CD14-positive monocyte (primary cell): ENCODE results near the gene NEK6. TPM values are rescaled to one million over a fixed set of nuclear protein-coding genes. Genes with fewer than 3 reads are reported as not detected.
A peak's percentile ranks its signal among the peaks of the same experiment; 100 is the strongest.

ENCODE experiments used
- DNase-seq, 3 donors: peaks; one replicate each; pipeline ENCODE4 v3.0.0-alpha.2; 2011 to 2022
- H2AFZ ChIP-seq: 2 replicates; pipeline ENCODE4 v1.6.0; 2012; ENCODE audit warnings: mild to moderate bottlenecking, low read depth, low read length, inconsistent platforms; ENCODE audit not compliant: insufficient read depth, poor library complexity, severe bottlenecking
- H3K27ac ChIP-seq, 2 donors: 1 replicate in 1 of 2; 2 replicates in 1 of 2; pipeline ENCODE4 v1.5.1; 2012 to 2013; ENCODE audit warnings: low read length in 2 of 2, control low read depth in 1 of 2, inconsistent platforms in 1 of 2, low read depth in 1 of 2, mild to moderate bottlenecking in 1 of 2
- H3K27me3 ChIP-seq, 2 donors: one replicate each; pipeline versions ENCODE4 v1.6.0 to v1.6.1; 2011 to 2013; ENCODE audit warnings: low read length in 2 of 2; ENCODE audit not compliant: control insufficient read depth in 2 of 2, insufficient read depth in 2 of 2
- H3K36me3 ChIP-seq, 2 donors: replicated peaks in 1 of 2; 1 replicate in 1 of 2; 2 replicates in 1 of 2; pipeline versions ENCODE4 v1.5.1 to v1.6.1; 2012 to 2013; ENCODE audit warnings: low read length in 2 of 2, control low read depth in 1 of 2, inconsistent platforms in 1 of 2, mild to moderate bottlenecking in 1 of 2; ENCODE audit not compliant: insufficient read depth in 2 of 2, control insufficient read depth in 1 of 2
- H3K4me1 ChIP-seq, 2 donors: 1 replicate in 1 of 2; 2 replicates in 1 of 2; pipeline versions ENCODE4 v1.5.1 to v1.6.1; 2012 to 2013; ENCODE audit warnings: low read length in 2 of 2, control low read depth in 1 of 2, inconsistent platforms in 1 of 2, mild to moderate bottlenecking in 1 of 2, moderate library complexity in 1 of 2; ENCODE audit not compliant: insufficient read depth in 2 of 2, control insufficient read depth in 1 of 2
- H3K4me2 ChIP-seq: replicated peaks from 2 replicates; pipeline ENCODE3; 2012; ENCODE audit warnings: low read length, moderate library complexity, mild to moderate bottlenecking; ENCODE audit not compliant: poor library complexity, severe bottlenecking; ENCODE audit errors: extremely low read depth
- H3K4me3 ChIP-seq, 3 experiments: fragments of 200-600 bp in 1 of 3; sonication (generic) in 1 of 3; replicated peaks in 1 of 3; 1 replicate in 2 of 3; 2 replicates in 1 of 3; pipeline ENCODE4 v1.5.1; 2011 to 2013; ENCODE audit warnings: low read length in 3 of 3, mild to moderate bottlenecking in 3 of 3, control low read depth in 2 of 3, low read depth in 2 of 3, inconsistent platforms in 1 of 3, moderate library complexity in 1 of 3
- H3K79me2 ChIP-seq: 2 replicates; pipeline ENCODE4 v1.6.0; 2012; ENCODE audit warnings: mild to moderate bottlenecking, control low read depth, inconsistent platforms, low read length, moderate library complexity; ENCODE audit not compliant: insufficient read depth
- H3K9ac ChIP-seq: 2 replicates; pipeline ENCODE4 v1.6.0; 2017; ENCODE audit warnings: low read length, mild to moderate bottlenecking; ENCODE audit not compliant: insufficient read depth, poor library complexity, severe bottlenecking
- H3K9me3 ChIP-seq, 2 donors: replicated peaks in 1 of 2; 1 replicate in 1 of 2; 2 replicates in 1 of 2; pipeline versions ENCODE4 v1.5.1 to v1.6.1; 2012 to 2013; ENCODE audit warnings: low read length in 2 of 2, control low read depth in 1 of 2; ENCODE audit not compliant: control insufficient read depth in 1 of 2, insufficient read depth in 1 of 2
- H4K20me1 ChIP-seq: 2 replicates; pipeline ENCODE4 v1.6.0; 2012; ENCODE audit warnings: mild to moderate bottlenecking, low read length, control low read depth, moderate library complexity; ENCODE audit not compliant: insufficient read depth
- H3K27ac Mint-ChIP-seq, 7 donors: one replicate each; pipeline ENCODE4 v1.8.0; 2020; ENCODE audit warnings: mild to moderate bottlenecking in 7 of 7, mixed read lengths in 7 of 7, moderate library complexity in 6 of 7, inconsistent platforms in 2 of 7
- H3K27me3 Mint-ChIP-seq, 3 donors: one replicate each; pipeline ENCODE4 v1.8.0; 2021 to 2022; ENCODE audit warnings: low read depth in 3 of 3, mild to moderate bottlenecking in 3 of 3, mixed read lengths in 3 of 3, moderate library complexity in 3 of 3, inconsistent platforms in 1 of 3
- H3K36me3 Mint-ChIP-seq, 2 donors: one replicate each; pipeline ENCODE4 v1.8.0; 2020; ENCODE audit warnings: mixed read lengths in 2 of 2, inconsistent platforms in 1 of 2, mild to moderate bottlenecking in 1 of 2
- H3K4me1 Mint-ChIP-seq: one replicate; pipeline ENCODE4 v1.8.0; 2020; ENCODE audit warnings: mild to moderate bottlenecking, mixed read lengths
- H3K4me3 Mint-ChIP-seq, 2 donors: one replicate each; pipeline ENCODE4 v1.8.0; 2020; ENCODE audit warnings: mild to moderate bottlenecking in 2 of 2, mixed read lengths in 2 of 2, moderate library complexity in 1 of 2
- H3K9me3 Mint-ChIP-seq, 7 donors: one replicate each; pipeline ENCODE4 v1.8.0; 2020 to 2022; ENCODE audit warnings: mixed read lengths in 7 of 7, mild to moderate bottlenecking in 6 of 7, moderate library complexity in 6 of 7, inconsistent platforms in 2 of 7
- CTCF ChIP-seq: fragments of 200-600 bp; IDR thresholded peaks from one replicate; pipeline ENCODE4 v1.8.0; 2022; ENCODE audit warnings: antibody characterized with exemption, mild to moderate bottlenecking
- WGBS: methylation state at CpG from one replicate; pipeline ENCODE4 v1.1.5; 2013; ENCODE audit warnings: missing lambda C conversion rate; ENCODE audit not compliant: insufficient coverage; 5-methylcytosine and 5-hydroxymethylcytosine counted together
- intact Hi-C, 2 donors: fragments of 100-400 bp; cut with micrococcal nuclease; formaldehyde crosslinking; loops; one replicate each; pipeline versions ENCODE4 v1.15.0 to v1.15.1; 2023
- polyA plus RNA-seq, 3 donors: library from polyadenylated mRNA; depleted of rRNA in 1 of 3; unstranded in 2 of 3; stranded (reverse) in 1 of 3; fragments of 300-500 nt in 2 of 3; fragments of >200 nt in 1 of 3; fragmentation: Illumina TruSeq in 2 of 3; gene quantifications; 1 replicate in 2 of 3; 2 replicates in 1 of 3; pipeline ENCODE4 v1.2.3, GENCODE V29; 2012 to 2021

The NEK6 gene
- polyA plus RNA-seq, 3 donors: 26.1 to 46.0 (median 35.8) TPM

DNA sequence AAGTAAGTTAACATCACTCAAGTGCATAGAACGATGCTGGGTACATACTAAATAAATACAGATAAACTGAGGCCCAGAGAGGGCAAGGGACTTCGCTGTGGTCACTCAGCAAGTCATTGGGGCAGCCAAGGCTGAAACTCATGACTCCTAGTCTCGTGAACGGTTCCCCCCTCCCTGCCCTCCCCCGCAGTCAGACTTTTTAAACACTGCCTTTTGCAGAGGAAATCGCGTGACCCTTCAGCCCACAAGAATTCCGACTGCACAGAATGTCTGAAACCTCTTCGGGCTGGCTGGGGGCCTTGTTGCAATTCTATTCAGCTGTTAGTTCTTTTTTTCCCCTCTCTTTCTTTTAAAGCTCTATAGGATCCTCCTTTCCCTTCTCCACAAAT lies 28.1 kb downstream of the NEK6 start:
- Histone ChIP-seq H3K27me3 (no peaks in the 10 kb centered on the region), H3K79me2 (peaks cover 100% of the 10 kb centered on the region), H3K9ac (peak overlapping the region; percentile 55), H3K36me3 (peaks cover 13 to 28% of the 10 kb centered on the region in 2 donors), H3K9me3 (no peaks in the 10 kb centered on the region), H3K4me3 (peak overlapping the region in 1 of 3 experiments; percentile 6), H3K27ac (peak overlapping the region; percentile 88), H3K4me2 (peak overlapping the region; percentile 10), H2AFZ (no peak overlapping the region), H3K4me1 (peaks cover 79 to 87% of the 10 kb centered on the region in 2 donors), H4K20me1 (peaks cover 100% of the 10 kb centered on the region)
- no peak for TF ChIP-seq CTCF
- intact Hi-C loops: loop anchor here in 1 of 2 donors (2.0 to 5.0 kb wide), 2 partner anchors 21 to 89 kb away; no protein-coding TSS in a partner anchor
- no peaks in the 10 kb centered on the region for H3K9me3 Mint-ChIP-seq
- H3K27me3 Mint-ChIP-seq: peaks cover 0 to 2% (median 0%) of the 10 kb centered on the region in 3 donors
- peak overlapping the region; percentile 91 to 100 (median 97) for H3K27ac Mint-ChIP-seq
- H3K4me1 Mint-ChIP-seq: peaks cover 85% of the 10 kb centered on the region
- peak; percentile 88 to 96 (median 94) for DNase-seq
- peak overlapping the region; percentile 54 to 86 for H3K4me3 Mint-ChIP-seq
- peaks cover 20 to 49% of the 10 kb centered on the region in 2 donors for H3K36me3 Mint-ChIP-seq
- 0% methylated on average over 7 of the region's 9 CpGs for WGBS

DNA sequence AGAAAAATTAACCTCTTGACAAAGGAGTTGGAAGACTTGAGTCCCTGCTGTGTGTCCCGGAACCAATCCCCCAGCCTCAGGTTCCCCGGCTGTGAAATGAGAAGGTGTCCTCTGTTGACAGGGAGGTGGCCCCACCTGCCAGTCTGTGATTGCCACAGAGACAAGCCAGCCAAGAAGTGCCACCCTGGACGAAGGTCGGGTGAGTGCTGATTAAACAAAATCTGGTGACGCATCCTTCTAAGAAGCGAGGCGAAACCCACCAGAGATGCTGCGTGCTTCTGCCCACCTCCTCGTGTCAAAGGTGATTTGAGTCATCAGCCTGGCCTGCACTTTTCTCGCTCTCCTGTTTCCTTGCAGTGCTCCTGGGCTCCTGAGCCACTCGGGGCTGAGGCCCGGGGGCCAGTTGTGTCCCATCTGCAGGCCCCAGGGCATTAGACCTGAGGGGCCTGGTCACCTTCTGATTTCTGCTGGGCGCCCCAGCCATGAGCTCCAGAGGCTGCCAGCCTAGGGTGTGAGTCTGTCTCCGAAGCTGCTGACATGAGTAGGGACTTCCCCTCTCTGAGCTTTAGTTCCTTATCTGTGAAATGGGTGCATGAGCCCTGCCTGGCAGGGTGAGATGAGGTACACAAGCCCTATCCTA lies 28.7 kb downstream of the NEK6 start:
- peaks cover 100% of the 10 kb centered on the region for H3K79me2 ChIP-seq
- peaks cover 79 to 87% of the 10 kb centered on the region in 2 donors for H3K4me1 ChIP-seq
- H3K27me3 ChIP-seq: no peaks in the 10 kb centered on the region
- H3K27me3 Mint-ChIP-seq: peaks cover 0 to 2% (median 0%) of the 10 kb centered on the region in 3 donors
- H3K9ac ChIP-seq: peak overlapping the region; percentile 55
- peaks cover 100% of the 10 kb centered on the region for H4K20me1 ChIP-seq
- peaks cover 87% of the 10 kb centered on the region for H3K4me1 Mint-ChIP-seq
- peaks cover 17 to 50% of the 10 kb centered on the region in 2 donors for H3K36me3 Mint-ChIP-seq
- no peak overlapping the region for H2AFZ ChIP-seq
- H3K27ac ChIP-seq: peak overlapping the region; percentile 88
- H3K9me3 ChIP-seq: no peaks in the 10 kb centered on the region
- peak overlapping the region; percentile 10 for H3K4me2 ChIP-seq
- H3K36me3 ChIP-seq: peaks cover 13 to 28% of the 10 kb centered on the region in 2 donors
- no peak for TF ChIP-seq CTCF
- DNase-seq: peak; percentile 66 to 88 (median 85)
- intact Hi-C loops: loop anchor here in 1 of 2 donors (2.0 to 5.0 kb wide), 2 partner anchors 20 to 89 kb away; no protein-coding TSS in a partner anchor
- H3K27ac Mint-ChIP-seq: peak overlapping the region; percentile 91 to 100 (median 97)
- peak overlapping the region; percentile 54 to 86 for H3K4me3 Mint-ChIP-seq
- WGBS: 18% methylated on average over 13 of the region's 14 CpGs
- H3K4me3 ChIP-seq: peak overlapping the region in 1 of 3 experiments; percentile 6
- H3K9me3 Mint-ChIP-seq: no peaks in the 10 kb centered on the region
